NCI-H1417 (cell line): Measurements from ENCODE around the gene DLL1.
"Not testable (repeated sequence)": the region's sequence is repeated elsewhere in the genome, so short reads cannot be mapped to it uniquely, and the experiment has no call there.

Experiments
- DNase-seq, 3 experiments: peaks; one replicate each; lab custom pipeline; 2025; lab: John Stamatoyannopoulos, UW

The DLL1 gene

DNA sequence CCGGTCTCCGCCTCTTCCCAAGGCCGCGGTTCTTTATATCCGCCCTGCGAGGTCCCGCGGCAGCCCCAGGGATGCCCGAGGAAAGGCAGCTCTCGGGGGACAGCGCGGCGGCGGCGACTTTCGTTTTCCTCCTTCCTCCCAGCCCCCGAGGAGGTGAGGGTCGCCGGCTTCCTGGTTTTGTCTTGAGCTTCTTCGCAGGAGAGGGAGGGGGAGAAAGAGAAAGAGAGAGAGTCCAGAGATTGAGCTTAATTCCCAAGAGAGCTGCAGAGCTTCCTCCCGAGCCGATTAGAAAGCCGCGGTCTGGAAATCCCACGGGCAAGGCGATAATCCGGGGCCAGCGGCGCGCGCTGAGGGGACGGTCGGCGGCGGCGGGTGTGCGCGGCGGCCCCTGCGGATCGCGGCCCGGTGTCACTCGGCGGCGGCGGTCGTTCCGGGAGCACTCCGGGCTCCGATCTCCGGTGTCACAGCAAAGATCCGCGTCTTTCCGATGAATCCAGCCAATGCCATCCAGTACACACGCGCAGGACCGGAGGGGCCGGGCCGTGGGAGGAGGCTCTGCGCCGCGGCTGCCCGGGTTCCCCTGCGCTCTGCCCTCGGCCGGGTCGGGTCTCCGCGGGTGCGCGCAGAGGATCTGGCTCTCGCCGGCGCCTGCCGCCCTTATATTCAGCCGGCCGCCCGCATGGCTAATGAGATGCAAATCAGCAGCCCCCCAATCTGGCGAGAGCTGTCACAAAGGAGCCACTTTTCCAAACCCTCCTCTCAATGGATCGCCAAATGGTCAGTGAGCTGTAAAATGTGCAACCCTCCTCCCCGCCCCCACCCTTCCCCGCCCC lies at the start of gene DLL1:
TSS of gene DLL1 (minus strand) at position 783 of the 833 bp plus-strand sequence. CDS start 939 bp downstream, outside the sequence.
- peak; percentile 74 to 93 (median 87) for DNase-seq

- not testable (repeated sequence) for DNase-seq
Observed at GRCh38 chr6:170335199-170335598, 44.3 kb upstream of the DLL1 start.

- no peak for DNase-seq
Observed at GRCh38 chr6:170329321-170329720, 38.4 kb upstream of the DLL1 start.

- no peak for DNase-seq
Observed at GRCh38 chr6:170317718-170318117, 26.8 kb upstream of the DLL1 start.

DNA sequence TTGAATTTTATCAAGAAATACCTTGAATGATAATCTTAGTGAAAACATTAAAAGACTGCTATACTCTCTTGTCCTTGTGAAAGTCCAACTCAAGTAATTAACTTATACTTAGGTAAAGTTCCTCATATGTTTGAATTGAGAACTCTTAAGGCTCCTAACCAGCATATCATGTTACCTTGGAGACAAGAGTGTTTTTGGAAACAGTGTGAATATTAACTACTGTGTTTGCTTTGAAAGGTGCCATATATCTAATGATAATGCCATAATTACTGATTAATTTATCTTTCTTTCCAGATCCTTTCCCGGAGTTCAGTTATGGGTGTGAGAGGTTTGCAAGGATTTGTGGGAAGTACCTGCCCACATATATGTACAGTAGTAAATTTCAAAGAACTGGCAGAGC lies 26.2 kb upstream of the DLL1 start:
- DNase-seq, result no peak

DNA sequence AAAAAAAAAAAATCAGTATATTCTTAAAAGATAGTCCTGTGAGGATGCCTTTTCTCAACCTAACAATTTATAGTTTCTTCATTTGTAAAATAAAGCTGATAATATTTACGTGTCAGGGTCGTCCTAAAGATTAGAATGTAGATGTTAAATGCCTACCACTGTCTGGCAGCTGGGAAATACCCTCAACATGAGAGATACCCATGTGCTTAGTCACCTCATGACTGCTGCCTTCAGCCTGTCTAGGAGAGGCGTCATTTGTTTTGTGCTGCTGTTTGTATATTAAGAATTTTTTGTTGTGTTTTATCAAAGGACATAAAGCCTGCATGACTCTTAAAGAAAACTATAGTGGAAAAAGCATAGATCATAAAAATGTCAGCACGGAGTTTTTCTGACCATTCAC lies 25.2 kb upstream of the DLL1 start:
- DNase-seq, result no peak

DNA sequence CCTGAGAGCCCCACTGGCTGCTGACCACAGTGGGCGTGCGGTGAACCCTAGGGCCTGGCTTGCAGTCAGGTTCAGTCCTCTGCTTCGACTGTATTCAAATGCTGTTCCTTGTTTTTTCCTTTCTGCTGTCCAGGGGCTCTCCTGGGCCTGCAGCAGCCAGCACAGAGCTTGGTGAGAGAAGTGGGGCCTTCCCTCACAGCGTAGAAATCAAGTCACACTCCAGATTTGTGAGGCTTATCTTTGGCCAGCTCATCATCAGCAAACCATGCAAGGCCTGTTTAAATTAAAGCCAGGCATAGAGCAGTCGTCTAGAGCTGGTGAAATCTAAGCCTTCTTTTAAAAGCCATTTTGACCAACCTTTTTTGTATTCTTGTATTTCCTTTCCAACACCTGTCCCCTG lies 24.1 kb upstream of the DLL1 start:
- DNase-seq, result no peak

DNA sequence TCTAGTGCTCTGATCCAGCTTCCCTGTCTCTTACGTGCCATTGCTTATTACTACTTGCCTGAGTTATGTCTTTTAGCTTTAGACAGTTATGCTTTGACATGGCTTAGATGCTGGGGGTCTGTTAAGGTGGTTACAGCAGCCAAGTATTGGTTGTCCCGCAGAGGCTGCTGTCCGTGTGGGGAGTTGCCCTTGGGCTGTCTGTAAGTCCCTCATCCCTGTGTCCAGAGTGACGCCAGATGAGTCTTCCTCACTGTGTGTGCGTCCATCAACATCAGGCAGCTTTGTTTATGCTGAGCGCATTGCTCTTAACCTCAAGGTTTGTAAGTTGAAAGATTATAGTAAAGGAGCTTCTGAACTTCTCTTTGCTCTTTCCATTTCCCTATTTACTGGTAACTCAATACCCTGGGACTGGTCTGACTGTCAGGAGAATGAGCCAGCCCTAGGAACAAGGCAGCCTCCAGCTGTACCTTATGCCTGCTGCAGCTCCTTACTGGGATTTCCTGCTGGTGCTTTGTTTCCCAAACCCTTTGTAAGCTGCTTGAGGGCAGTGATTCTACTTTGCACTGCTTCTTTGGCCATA lies 22.9 kb upstream of the DLL1 start:
- DNase-seq, result no peak

DNA sequence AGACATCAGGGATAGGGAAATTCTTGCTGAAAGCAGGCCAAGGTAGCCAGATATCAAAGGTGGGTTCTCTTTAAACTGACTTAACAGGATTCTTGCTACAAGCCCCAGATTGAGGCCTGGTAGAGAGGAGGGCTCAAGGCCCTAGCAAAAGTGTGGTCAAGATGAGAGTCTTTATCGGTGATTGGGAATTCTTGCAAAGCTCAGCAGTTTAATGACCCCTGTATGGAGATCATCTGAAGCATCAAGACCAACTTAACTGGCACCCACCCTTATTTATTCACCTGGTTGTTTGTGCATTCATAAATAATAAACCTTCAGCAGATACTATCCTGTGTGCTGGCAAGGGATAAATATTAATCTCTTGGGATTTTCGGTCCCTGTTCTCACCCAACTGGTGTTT lies 22.0 kb upstream of the DLL1 start:
- DNase-seq, result no peak

GRCh38 chr6:170311696-170312095 lies 20.8 kb upstream of the DLL1 start:
- DNase-seq, result no peak

DNA sequence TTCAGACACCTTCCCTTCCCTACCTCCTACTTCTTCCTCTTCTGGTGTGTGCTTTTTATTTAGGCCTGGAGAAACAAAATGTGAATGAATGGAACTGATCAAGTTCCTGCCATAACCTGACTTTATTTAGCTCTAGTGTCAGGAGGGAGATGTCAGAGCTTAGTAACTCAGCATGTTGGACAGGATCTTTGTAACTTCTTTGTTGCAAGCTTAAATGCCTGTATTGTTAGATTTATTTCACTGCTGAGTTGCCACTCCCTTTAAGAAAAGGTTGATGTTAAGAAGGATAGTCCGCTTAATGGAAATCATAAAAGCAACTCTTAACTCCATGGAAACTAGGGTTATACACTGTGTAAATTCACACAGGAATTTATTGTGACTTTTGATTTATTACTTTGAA lies 17.9 kb upstream of the DLL1 start:
- no peak for DNase-seq

DNA sequence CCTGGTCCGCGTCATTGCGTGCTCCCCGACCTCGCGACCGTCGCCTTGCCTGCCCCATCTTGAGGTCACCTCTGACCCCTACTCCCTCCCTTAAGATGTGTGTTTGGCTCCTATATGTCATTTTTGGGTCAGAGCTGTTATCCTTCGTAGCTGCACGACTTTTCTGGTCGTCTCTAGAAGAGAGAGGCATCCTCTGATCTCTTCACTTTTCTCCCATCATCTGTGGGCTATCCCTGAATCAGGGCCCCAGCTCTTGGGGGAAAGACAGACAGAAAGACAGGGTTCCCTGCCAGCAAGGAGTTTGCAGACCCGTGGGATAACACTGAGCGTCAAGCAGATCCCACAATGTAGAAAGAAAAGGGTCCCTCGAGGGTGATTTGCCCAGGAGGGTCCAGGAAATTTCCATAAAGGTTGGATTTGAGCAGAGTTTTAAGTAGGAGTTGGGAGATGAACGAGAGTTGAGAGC lies 16.2 kb upstream of the DLL1 start:
- DNase-seq, result no peak

GRCh38 chr6:170306324-170307079 lies 15.6 kb upstream of the DLL1 start, which contains the start of gene FAM120B:
Gene FAM120B (plus strand): TSS chr6:170306758. CDS start chr6:170317391, 10,633 bp downstream.
- peak; percentile 97 to 99 (median 99) for DNase-seq

DNA sequence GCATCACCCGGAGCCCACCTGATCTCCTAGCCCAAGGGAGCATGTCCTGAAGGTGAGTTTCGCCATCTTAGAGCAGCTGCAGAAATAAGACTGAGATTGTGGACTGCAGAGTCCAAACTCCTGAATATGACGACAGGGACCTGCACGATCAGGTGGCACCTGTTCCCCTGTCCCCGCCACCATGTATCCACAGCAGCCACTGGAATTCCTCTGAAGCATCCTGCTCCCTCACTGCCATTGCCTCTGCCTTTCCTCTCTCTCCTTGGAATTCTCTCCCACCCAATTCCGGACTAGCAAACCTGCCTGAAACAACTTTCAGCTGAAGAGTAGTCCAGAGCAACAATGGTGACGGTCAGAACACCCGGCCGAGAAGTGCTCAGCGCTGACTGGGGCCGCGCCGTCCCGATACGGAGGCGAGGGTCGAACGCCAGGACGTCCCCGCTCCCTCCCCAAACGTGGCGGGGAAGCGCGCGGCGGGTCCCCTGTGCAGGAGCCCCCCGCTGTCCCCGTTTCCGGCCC lies 15.0 kb upstream of the DLL1 start:
- DNase-seq, result no peak

- DNase-seq, result no peak
Observed at GRCh38 chr6:170301184-170301583, 10.3 kb upstream of the DLL1 start.

GRCh38 chr6:170298688-170299087 lies 7.8 kb upstream of the DLL1 start:
- DNase-seq, result no peak

DNA sequence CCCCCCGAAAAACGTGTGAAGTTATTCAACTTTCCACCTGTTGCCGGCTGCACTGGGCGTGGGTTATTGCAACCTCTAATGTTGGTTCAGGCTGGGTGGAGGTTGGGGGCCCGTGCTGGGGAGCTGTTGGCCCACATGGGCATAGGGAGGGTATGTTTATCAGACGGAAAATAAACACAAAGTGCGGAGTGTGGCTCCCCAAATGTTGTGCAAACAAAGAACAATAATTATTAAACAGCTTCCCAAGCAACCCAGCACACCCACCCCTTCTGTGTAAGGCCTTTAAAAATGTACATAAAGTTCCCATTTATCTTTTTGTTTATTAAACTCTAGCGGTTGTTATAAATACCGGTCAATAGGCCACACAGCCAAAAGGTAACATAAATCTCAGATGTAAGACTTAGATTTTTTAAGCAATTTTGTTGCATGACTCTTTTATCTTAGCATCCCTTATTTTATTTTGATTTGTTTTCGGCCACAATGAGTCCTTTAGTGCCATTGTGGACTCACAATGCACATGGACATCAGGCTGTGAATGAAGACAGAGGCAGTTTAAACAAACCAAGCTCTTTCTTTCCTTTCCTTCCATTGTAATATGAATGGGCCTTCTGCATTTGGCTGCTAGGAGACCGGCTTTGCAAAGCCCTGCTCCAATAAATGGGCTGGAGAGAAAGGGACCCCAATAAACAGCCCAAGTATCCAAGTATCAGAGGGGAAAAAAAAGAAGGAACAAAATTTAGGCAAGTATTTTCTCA lies 6.9 kb upstream of the DLL1 start:
- DNase-seq, result peak in 1 of 3 experiments; percentile 48

DNA sequence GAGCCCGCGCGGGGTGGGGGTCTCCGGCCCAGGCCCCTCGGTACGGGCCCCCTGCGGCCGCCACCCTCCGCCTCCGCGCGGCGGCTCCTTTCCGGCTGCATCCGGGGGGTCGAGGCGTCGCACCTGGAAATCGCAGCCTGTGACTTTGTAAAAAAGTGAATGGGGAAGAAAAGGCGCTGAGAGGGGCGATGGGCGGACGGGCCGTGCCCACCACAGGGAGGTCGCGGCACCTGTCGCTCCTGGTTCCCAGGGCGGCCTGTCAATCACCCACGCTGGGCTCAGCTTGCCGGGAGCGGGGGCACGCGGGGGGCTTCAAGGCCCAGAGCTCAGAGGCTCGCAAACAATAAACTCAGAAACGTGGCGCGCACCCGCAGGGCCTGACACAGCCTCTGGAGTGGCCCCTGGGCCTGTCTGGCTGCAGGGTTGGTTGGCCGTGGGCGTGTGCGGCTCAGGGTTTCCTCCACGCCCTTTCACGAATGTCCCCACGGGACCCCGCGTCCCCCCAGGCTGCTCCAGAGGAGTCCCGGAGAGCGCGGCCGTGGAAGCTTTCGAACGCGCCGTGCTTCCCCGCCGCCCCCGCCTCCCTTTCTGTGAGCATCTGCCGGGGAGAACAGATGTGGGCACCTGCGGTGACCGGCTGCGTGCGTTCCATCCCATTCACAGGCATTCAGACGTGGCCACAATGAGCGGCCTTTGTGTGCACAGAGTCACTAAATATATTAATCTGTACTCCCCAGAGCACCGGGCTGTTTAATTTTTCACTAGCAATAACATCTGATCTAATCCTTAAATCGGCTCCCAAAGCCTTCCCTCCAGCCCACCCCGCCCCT lies 6.1 kb upstream of the DLL1 start:
- peak; percentile 69 to 86 (median 85) for DNase-seq

DNA sequence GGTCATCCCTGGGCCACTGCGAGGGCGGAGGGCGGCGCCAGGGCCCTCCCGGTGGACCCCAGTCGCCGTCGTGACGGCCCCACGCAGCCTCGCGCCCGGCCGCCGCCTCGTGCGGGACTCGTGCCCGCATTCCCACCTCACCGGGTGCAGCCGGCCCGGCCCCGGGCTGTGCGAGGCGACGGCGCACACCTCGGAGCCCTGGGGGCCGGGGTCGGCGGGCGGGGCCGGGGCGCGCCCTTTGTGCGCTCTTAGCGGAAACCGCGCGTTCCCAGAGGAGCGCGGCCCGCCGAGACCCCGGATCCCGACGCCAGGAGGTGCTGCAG lies 5.5 kb upstream of the DLL1 start:
- DNase-seq, result peak in 2 of 3 experiments; percentile 17 to 82

GRCh38 chr6:170295510-170296422 lies 4.9 kb upstream of the DLL1 start:
- peak; percentile 76 to 86 (median 83) for DNase-seq
